KOPT-K1 (cell line): ENCODE data around the gene SYNGR3.

ENCODE experiments used
- H3K27ac ChIP-seq: fragments of 200-600 bp; sonication (generic); 2 replicates; pipeline ENCODE4 v1.5.1; 2016; ENCODE audit warnings: antibody characterized with exemption, mild to moderate bottlenecking, low read depth, low read length; ENCODE audit not compliant: poor library complexity, severe bottlenecking
- H3K36me3 ChIP-seq: fragments of 200-600 bp; sonication (generic); 2 replicates; pipeline ENCODE4 v1.5.1; 2017; ENCODE audit warnings: antibody characterized with exemption, mild to moderate bottlenecking, low read length, moderate library complexity; ENCODE audit not compliant: insufficient read depth
- H3K9me3 ChIP-seq: fragments of 200-600 bp; sonication (generic); 2 replicates; pipeline ENCODE4 v1.5.1; 2017; ENCODE audit warnings: antibody characterized with exemption, low read length, mild to moderate bottlenecking; ENCODE audit not compliant: insufficient read depth, poor library complexity, severe bottlenecking

Gene SYNGR3

DNA sequence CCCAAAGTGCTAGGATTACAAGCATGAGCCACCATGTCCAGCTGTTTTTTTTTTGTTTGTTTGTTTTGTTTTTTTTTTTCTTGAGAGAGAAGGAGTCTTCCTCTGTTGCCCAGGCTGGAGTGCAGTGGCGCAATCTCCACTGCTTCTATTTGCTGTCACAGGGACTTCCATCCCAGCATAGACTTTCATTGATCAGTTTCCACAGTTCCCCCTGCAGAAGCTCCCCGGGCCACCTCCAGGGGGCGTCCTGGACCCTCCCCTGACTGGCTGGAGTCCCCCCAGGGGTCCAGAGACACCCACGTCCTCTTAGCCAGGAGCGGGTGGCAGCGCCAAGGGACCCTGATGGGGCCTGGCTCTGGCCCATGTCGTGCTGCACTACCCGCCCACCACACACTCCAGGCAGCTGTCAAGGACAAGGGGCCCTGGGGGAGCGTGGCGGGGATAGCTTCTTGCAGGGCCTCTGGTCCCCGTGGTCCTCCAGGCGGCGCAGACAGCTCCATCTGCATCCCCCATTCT, 26.7 kb downstream of the SYNGR3 start:
- no peaks in the 10 kb centered on the region for H3K9me3 ChIP-seq
- no peaks in the 10 kb centered on the region for H3K36me3 ChIP-seq
- H3K27ac ChIP-seq: no peak overlapping the region

DNA sequence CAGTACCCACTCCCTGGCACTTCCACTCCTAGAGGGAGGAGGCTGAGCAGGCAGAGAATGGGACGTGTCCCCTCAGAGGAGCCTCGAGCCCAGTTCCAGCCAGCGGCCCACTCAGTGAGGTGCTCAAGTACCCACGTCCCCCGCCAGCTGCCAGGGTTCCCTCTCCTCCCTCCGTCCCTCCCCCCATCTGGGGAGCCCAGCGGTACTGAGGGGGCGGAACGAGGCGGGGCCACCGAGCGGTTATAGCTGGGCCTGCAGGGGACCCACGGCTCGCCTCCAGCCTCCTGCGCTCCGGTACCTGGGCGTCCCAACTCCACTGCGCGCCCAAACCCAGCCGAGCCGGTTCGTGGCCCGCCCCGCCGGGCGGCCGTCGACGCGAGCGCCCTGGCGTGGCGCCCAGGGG, 29.7 kb downstream of the SYNGR3 start, which contains the start of gene NPW:
NPW (plus strand) TSS at position 268 of the 403 bp plus-strand sequence.
- Histone ChIP-seq H3K27ac (no peak within 1 kb of the TSS), H3K9me3 (no peaks in the 10 kb centered on the region)

GRCh38 chr16:2019921-2020831, 30.4 kb downstream of the SYNGR3 start:
- H3K36me3 ChIP-seq: no peaks in the 10 kb centered on the region
- H3K9me3 ChIP-seq: no peaks in the 10 kb centered on the region
- H3K27ac ChIP-seq: no peak overlapping the region

More for the DNA sequence above, 29.7 kb downstream of the SYNGR3 start, which contains the start of gene NPW:
- H3K36me3 ChIP-seq: no peaks in the 10 kb centered on the region

GRCh38 chr16:2022723-2023091, 32.9 kb downstream of the SYNGR3 start:
- H3K27ac ChIP-seq: no peak overlapping the region
- H3K9me3 ChIP-seq: no peaks in the 10 kb centered on the region
- no peaks in the 10 kb centered on the region for H3K36me3 ChIP-seq

- H3K36me3 ChIP-seq: no peaks in the 10 kb centered on the region
- H3K27ac ChIP-seq: no peak overlapping the region
- no peaks in the 10 kb centered on the region for H3K9me3 ChIP-seq
Observed at GRCh38 chr16:2023092-2024031, 33.6 kb downstream of the SYNGR3 start.

DNA sequence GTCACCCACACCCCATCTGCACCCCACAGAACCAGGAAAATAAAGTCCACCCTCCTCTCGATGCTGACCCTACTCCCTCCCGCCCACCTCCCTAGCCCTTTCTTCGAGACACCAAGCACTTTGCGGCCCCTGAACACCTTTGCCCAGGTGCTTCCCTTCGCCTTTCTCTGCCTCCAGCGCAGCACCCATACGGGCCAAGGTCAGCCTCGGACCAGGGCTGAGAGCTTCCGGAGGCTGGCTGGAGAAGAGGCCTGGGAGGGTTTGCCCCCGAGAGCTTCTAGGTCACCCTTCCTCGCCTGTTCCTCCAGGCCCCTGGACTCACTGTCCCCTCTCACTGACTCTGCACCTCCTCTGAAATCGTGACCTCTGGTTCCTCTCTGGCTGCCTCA, 34.3 kb downstream of the SYNGR3 start:
- H3K9me3 ChIP-seq: no peaks in the 10 kb centered on the region
- no peak overlapping the region for H3K27ac ChIP-seq
- no peaks in the 10 kb centered on the region for H3K36me3 ChIP-seq

GRCh38 chr16:2025251-2025650, 35.5 kb downstream of the SYNGR3 start:
- H3K27ac ChIP-seq: no peak overlapping the region
- no peaks in the 10 kb centered on the region for H3K36me3 ChIP-seq
- no peaks in the 10 kb centered on the region for H3K9me3 ChIP-seq

- Histone ChIP-seq H3K27ac (no peak overlapping the region), H3K9me3 (no peaks in the 10 kb centered on the region), H3K36me3 (no peaks in the 10 kb centered on the region)
Observed at GRCh38 chr16:2025878-2026460, 36.2 kb downstream of the SYNGR3 start.

GRCh38 chr16:2026461-2027023, 36.8 kb downstream of the SYNGR3 start, which contains the start of gene NHERF2:
TSS of gene NHERF2 (plus strand) at chr16:2026902. CDS start at chr16:2027006, 104 bp downstream.
- Histone ChIP-seq H3K27ac (no peak within 1 kb of the TSS), H3K9me3 (no peaks in the 10 kb centered on the region), H3K36me3 (no peaks in the 10 kb centered on the region)

- H3K27ac ChIP-seq: no peak overlapping the region
- H3K36me3 ChIP-seq: no peaks in the 10 kb centered on the region
- no peaks in the 10 kb centered on the region for H3K9me3 ChIP-seq
Observed at GRCh38 chr16:2027024-2028010, 37.5 kb downstream of the SYNGR3 start.

DNA sequence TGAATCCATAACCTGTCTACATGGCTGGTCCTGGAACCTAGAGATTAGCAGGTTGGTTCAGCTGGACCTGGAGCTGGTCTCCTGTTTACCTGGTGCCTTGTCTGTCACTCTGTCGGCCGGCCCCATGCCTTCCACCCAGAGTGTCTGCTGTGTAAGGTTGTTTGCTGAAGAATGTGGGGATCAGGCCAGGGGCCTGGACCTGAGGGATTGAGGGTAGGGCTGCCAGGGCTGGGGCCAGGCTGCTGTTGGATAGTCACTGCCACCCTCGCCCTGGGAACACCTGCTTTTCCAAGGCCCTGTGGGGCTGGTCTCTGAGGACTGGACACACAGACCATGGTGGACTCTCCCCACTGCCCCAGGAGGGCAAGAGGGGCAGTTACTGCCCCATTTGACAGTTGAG, 38.4 kb downstream of the SYNGR3 start:
- no peaks in the 10 kb centered on the region for H3K9me3 ChIP-seq
- H3K36me3 ChIP-seq: no peaks in the 10 kb centered on the region
- H3K27ac ChIP-seq: no peak overlapping the region

GRCh38 chr16:2028620-2029220, 39.0 kb downstream of the SYNGR3 start:
- H3K9me3 ChIP-seq: no peaks in the 10 kb centered on the region
- H3K36me3 ChIP-seq: no peaks in the 10 kb centered on the region
- H3K27ac ChIP-seq: no peak overlapping the region

- no peaks in the 10 kb centered on the region for H3K36me3 ChIP-seq
- no peak overlapping the region for H3K27ac ChIP-seq
- H3K9me3 ChIP-seq: no peaks in the 10 kb centered on the region
Observed at GRCh38 chr16:2029350-2029749, 39.6 kb downstream of the SYNGR3 start.
